Cardiac muscle cell (in vitro differentiated cells and primary cell): ENCODE measurements around the gene NR3C1. TPM values are rescaled to one million over a fixed set of nuclear protein-coding genes. Genes with fewer than 3 reads are reported as not detected.

Source experiments
- DNase-seq, 2 donors: peaks; one replicate each; pipeline versions ENCODE4 v3.0.0 to v3.0.0-alpha.2; 2010 to 2017; ENCODE audit warnings: low read depth in 1 of 2, low spot score in 1 of 2
- H3K27ac ChIP-seq: fragments of 200-600 bp; sonication (generic); 2 replicates; pipeline ENCODE4 v1.5.1; 2016
- H3K27me3 ChIP-seq: fragments of 200-600 bp; sonication (generic); 2 replicates; pipeline ENCODE4 v1.6.0; 2016; ENCODE audit warnings: control low read depth
- H3K36me3 ChIP-seq: fragments of 200-600 bp; sonication (generic); 2 replicates; pipeline ENCODE4 v1.5.1; 2016; ENCODE audit warnings: control low read depth
- H3K4me1 ChIP-seq: fragments of 200-600 bp; sonication (generic); 2 replicates; pipeline ENCODE4 v1.8.1; 2017; ENCODE audit warnings: low read depth, mild to moderate bottlenecking, mixed run types
- H3K4me3 ChIP-seq: fragments of 200-600 bp; sonication (generic); 2 replicates; pipeline ENCODE4 v1.5.1; 2016; ENCODE audit warnings: mild to moderate bottlenecking
- H3K9me3 ChIP-seq: fragments of 200-600 bp; sonication (generic); 2 replicates; pipeline ENCODE4 v1.5.1; 2017; ENCODE audit warnings: low read depth, mild to moderate bottlenecking, control low read depth
- polyA plus RNA-seq: library from polyadenylated mRNA; unstranded; fragments of >200 nt; fragmentation: Nextera tagmentation; extraction: Ambion mirVana; gene quantifications from 2 replicates; pipeline ENCODE4 v1.2.1, GENCODE V29; 2016
- total RNA-seq: library from RNA; depleted of rRNA; stranded (reverse); fragments of >200 nt; gene quantifications from 2 replicates; pipeline ENCODE4 v1.2.3, GENCODE V29; 2016
- TF ChIP-seq, protein P1 (sequence below): IDR thresholded peaks from 2 replicates; pipeline ENCODE4 v1.5.1; 2012; ENCODE audit warnings: low read depth, mild to moderate bottlenecking, low read length

Gene NR3C1
- total and polyA plus RNA-seq, 2 experiments from 2014 or later: 9.4 to 9.7 TPM

DNA sequence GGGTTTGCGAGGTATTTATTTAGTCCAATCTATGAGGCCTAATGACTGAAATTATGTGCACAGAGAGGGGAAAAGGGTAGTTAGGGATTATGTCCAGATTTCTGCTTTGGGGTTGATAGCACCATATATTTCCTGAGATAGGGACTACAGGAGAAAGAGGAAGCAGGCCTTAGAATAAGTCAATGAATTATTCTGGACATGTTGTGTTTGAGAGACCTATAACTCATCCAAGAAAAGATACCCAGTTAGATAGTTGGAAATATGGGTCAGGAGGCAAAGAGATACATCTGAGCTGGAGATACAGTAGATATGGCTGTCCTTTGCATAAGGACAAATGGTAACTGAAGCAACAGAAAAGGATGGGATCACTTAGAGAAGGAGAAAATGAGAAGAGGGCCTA is 53.1 kb downstream of the NR3C1 start:
- H3K27me3 ChIP-seq: no peaks in the 10 kb centered on the region

DNA sequence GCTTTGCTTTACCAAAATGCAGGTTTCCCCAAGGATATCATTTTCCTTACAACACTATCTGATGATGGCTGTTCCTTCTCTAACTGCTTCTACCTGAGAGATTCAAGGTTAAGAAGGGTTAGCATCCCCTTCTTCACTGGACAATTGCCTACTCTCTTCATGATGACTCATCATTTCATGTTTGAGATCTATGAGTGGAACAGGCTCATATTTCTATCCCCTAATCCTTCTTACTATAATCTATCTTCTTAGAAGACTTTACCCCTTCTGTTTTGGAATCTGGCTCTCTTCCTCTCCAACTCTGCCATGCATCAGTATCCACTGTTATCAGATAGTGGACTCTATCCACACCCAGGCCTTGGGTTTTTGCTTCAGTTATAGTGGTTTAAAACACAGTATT is 54.3 kb downstream of the NR3C1 start:
- TF ChIP-seq, protein P1, sequence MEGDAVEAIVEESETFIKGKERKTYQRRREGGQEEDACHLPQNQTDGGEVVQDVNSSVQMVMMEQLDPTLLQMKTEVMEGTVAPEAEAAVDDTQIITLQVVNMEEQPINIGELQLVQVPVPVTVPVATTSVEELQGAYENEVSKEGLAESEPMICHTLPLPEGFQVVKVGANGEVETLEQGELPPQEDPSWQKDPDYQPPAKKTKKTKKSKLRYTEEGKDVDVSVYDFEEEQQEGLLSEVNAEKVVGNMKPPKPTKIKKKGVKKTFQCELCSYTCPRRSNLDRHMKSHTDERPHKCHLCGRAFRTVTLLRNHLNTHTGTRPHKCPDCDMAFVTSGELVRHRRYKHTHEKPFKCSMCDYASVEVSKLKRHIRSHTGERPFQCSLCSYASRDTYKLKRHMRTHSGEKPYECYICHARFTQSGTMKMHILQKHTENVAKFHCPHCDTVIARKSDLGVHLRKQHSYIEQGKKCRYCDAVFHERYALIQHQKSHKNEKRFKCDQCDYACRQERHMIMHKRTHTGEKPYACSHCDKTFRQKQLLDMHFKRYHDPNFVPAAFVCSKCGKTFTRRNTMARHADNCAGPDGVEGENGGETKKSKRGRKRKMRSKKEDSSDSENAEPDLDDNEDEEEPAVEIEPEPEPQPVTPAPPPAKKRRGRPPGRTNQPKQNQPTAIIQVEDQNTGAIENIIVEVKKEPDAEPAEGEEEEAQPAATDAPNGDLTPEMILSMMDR: no peak
- Histone ChIP-seq H3K4me1 (peaks cover 4% of the 10 kb centered on the region), H3K9me3 (no peaks in the 10 kb centered on the region), H3K27me3 (no peaks in the 10 kb centered on the region), H3K27ac (no peak overlapping the region), H3K36me3 (no peaks in the 10 kb centered on the region), H3K4me3 (no peak overlapping the region)
- no peak for DNase-seq

More for the DNA sequence above, 53.1 kb downstream of the NR3C1 start:
- TF ChIP-seq, protein P1: no peak
- Histone ChIP-seq H3K27ac (no peak overlapping the region), H3K4me1 (peaks cover 4% of the 10 kb centered on the region), H3K9me3 (no peaks in the 10 kb centered on the region), H3K4me3 (no peak overlapping the region), H3K36me3 (no peaks in the 10 kb centered on the region)
- no peak for DNase-seq

DNA sequence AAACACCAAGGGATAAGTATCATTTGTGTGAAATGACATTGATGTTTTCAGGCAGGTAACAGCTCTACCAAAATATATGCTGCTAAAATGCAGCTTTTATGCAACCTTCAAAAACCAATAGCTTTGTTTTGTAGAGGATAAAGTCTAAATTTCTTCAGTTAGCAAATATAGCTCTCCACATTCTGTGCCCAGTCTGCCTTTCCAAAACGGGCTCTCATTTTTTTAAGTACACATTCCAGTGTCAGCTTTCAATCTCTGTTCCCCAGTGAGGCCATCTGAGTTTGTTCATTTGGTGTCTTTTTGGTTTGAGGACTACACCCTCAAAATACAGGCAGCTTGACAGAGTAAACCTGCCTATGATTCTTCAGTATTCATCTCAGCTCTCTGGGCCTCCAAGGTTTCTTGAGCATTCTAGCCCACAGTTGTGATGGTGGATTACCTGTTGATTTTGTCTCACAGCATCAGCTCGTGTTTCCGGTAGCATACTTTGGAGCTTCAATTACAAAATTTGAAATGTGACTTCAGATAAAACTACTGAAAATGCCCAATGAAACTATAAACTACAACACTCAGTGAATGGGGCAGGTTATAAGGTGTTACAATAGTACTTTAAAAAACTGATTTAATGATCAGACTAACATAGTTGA is 55.7 kb downstream of the NR3C1 start:
- Histone ChIP-seq H3K36me3 (no peaks in the 10 kb centered on the region), H3K27ac (no peak overlapping the region), H3K27me3 (no peaks in the 10 kb centered on the region), H3K4me1 (peaks cover 4% of the 10 kb centered on the region), H3K4me3 (no peak overlapping the region), H3K9me3 (no peaks in the 10 kb centered on the region)
- TF ChIP-seq, protein P1: no peak
- DNase-seq: no peak

DNA sequence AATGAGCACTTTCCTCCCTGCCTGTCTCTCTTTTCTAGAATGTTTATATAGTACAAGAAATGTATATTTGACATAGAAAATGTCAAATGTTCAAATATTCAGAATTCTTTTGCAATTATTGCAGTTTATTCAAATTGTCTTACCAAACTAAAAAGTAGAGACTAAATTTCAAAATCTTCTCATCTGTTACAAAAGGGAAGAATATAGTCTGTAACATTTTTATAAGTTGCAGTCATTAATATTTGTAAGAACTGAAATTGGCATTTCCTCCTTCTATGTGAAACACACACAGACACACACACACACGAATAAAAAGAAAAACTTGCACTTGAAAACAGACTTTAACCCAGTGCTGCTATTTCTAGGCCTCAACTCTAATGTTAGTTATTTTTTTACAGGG is 56.4 kb downstream of the NR3C1 start:
- no peak overlapping the region for H3K27ac ChIP-seq
- H3K36me3 ChIP-seq: no peaks in the 10 kb centered on the region
- H3K4me1 ChIP-seq: peaks cover 4% of the 10 kb centered on the region
- no peaks in the 10 kb centered on the region for H3K9me3 ChIP-seq
- TF ChIP-seq, protein P1: no peak
- no peak overlapping the region for H3K4me3 ChIP-seq
- DNase-seq: no peak
- no peaks in the 10 kb centered on the region for H3K27me3 ChIP-seq

DNA sequence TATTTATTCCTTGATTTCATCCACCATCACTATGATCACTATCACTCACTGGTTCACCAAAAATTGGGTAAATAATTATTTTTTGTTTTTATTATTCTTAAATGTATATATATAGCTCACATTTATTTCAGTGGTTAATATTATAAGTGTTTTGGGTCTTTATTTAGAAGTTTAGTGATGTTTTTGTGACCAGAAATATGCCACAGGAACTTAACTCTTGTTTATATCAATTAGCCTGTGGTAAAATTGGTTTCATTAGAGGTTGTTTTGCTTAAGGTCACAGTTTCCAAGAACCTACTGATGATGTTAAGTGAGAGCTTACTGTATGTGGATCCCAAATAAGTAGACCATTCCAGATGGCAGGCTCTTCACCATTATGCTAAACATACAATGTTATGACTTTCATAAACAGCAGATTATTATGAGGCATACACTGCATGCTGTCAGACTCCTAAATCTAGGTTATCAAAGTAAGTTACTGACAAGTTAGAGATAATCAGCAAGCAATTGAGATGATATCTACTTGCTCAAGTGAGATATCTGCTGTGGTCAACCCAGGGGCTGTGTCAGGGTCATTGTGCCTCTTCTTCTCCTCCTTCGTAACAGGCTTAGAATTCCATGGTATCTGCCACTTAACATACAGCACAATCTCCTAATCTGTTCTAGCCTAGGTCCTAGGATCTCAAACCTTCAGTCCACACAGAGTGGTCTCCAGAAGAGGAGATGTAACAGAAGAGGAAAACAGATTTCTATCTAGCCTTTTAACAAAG is 57.6 kb downstream of the NR3C1 start:
- Histone ChIP-seq H3K4me3 (no peak overlapping the region), H3K36me3 (no peaks in the 10 kb centered on the region), H3K27ac (no peak overlapping the region), H3K9me3 (no peaks in the 10 kb centered on the region), H3K4me1 (peaks cover 4% of the 10 kb centered on the region), H3K27me3 (no peaks in the 10 kb centered on the region)
- TF ChIP-seq, protein P1: no peak
- DNase-seq: no peak
